Large intestine (tissue), 3 donors: Measurements from ENCODE around the gene IDH2. TPM values are rescaled to one million over a fixed set of nuclear protein-coding genes. Genes with fewer than 3 reads are reported as not detected.
"Not testable (repeated sequence)": the region's sequence is repeated elsewhere in the genome, so short reads cannot be mapped to it uniquely, and the experiment has no call there.

Experiments used
- DNase-seq, 2 donors: peaks; one replicate each; pipeline versions ENCODE4 v3.0.0 to v3.0.0-alpha.2; 2013
- H3K27ac ChIP-seq: one replicate; pipeline ENCODE4 v1.5.1; 2013; ENCODE audit warnings: low read length
- H3K27me3 ChIP-seq: 2 replicates; pipeline ENCODE4 v1.6.1; 2013; ENCODE audit warnings: low read length; ENCODE audit not compliant: control insufficient read depth, insufficient read depth
- H3K36me3 ChIP-seq: 2 replicates; pipeline ENCODE4 v1.6.1; 2013; ENCODE audit warnings: low read length; ENCODE audit not compliant: control insufficient read depth, insufficient read depth
- H3K4me1 ChIP-seq: one replicate; pipeline ENCODE4 v1.6.1; 2013; ENCODE audit warnings: low read length; ENCODE audit not compliant: control insufficient read depth, insufficient read depth
- H3K4me3 ChIP-seq: one replicate; pipeline ENCODE4 v1.5.1; 2013; ENCODE audit warnings: low read length
- H3K9me3 ChIP-seq: one replicate; pipeline ENCODE4 v1.6.1; 2013; ENCODE audit warnings: mild to moderate bottlenecking, low read depth, low read length, moderate library complexity; ENCODE audit not compliant: control insufficient read depth
- WGBS: methylation state at CpG from one replicate; pipeline ENCODE4 v1.1.5; 2013; ENCODE audit warnings: low lambda C conversion rate; ENCODE audit not compliant: insufficient coverage; 5-methylcytosine and 5-hydroxymethylcytosine counted together
- polyA plus RNA-seq: library from polyadenylated mRNA; unstranded; fragments of 120-200 nt; gene quantifications from one replicate; pipeline ENCODE4 v1.2.1, GENCODE V29; 2013

Gene IDH2
- polyA plus RNA-seq, 1 donor = 85.2 TPM

DNA sequence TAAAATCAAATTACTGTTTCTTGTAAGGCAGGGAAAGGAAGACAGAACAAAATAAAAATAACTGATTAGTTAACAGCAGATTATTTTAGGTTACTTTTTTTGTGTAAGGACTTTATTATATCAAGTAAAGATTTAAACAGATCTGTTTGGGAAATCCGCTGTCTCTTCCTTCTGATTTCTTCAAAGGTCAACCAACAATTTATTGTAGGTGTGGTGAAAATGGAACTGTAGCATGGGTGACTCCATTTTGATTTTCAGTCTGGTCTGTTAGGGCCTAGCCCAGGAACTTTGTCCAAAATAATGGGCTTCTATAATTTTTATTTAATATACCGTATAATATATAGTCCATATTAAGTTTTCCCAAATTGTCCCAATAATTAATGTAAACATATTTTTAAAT lies 13.5 kb upstream of the IDH2 start:
- Histone ChIP-seq H3K36me3 (no peaks in the 10 kb centered on the region), H3K4me3 (no peak overlapping the region), H3K27me3 (no peaks in the 10 kb centered on the region), H3K4me1 (no peaks in the 10 kb centered on the region), H3K27ac (no peak overlapping the region), H3K9me3 (peaks cover 11% of the 10 kb centered on the region)
- DNase-seq = no peak
- WGBS = 100% methylated on average over 2 of the region's 2 CpGs

DNA sequence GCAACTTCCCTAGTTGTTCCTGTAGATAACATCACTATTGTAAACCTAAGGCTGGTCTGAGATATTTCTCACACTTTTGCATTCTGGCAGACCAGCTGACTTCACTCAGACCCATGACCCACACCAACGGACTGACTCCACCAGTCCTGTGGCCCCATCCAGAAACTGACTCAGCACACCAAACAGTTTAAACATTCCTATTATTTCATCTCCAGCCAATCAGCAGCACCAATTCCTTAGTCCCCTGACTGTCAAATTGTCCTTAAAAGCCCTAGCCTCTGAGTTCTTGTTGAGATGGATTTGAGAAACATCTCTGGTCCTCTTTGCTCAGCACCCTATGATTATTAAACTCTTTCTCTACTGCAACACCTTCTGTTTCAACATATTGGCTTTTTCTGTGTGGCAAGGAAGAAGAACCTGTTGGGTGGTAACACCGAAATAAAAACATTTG lies 12.2 kb upstream of the IDH2 start:
- Histone ChIP-seq H3K27ac (no peak overlapping the region), H3K27me3 (no peaks in the 10 kb centered on the region), H3K4me1 (no peaks in the 10 kb centered on the region), H3K36me3 (no peaks in the 10 kb centered on the region), H3K9me3 (peaks cover 11% of the 10 kb centered on the region), H3K4me3 (no peak overlapping the region)
- WGBS = 40% methylated on average over 1 of the region's 2 CpGs
- DNase-seq = no peak

DNA sequence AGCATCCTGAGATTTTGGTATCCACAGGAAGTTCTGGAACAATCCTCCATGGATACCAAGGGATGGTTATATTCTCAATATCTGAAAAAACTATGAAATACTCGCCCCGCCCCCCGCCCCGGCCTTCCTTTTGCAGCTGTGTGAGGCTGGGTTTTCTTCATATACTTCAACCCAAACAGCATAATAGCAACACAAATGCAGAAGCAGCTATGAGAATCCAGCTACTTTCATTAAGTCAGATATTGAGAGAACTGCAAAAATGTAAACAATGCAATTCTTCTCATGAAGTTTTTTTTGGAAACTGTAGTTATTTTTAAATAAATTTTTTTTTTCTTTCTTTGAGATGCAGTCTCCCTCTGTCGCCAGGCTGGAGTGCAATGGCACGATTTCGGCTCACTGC lies 10.9 kb upstream of the IDH2 start:
- H3K27ac ChIP-seq = no peak overlapping the region
- H3K4me1 ChIP-seq = no peaks in the 10 kb centered on the region
- H3K4me3 ChIP-seq = no peak overlapping the region
- H3K36me3 ChIP-seq = no peaks in the 10 kb centered on the region
- no peak for DNase-seq
- H3K9me3 ChIP-seq = peaks cover 11% of the 10 kb centered on the region
- H3K27me3 ChIP-seq = no peaks in the 10 kb centered on the region
- WGBS = 86% methylated on average over 3 of the region's 7 CpGs

DNA sequence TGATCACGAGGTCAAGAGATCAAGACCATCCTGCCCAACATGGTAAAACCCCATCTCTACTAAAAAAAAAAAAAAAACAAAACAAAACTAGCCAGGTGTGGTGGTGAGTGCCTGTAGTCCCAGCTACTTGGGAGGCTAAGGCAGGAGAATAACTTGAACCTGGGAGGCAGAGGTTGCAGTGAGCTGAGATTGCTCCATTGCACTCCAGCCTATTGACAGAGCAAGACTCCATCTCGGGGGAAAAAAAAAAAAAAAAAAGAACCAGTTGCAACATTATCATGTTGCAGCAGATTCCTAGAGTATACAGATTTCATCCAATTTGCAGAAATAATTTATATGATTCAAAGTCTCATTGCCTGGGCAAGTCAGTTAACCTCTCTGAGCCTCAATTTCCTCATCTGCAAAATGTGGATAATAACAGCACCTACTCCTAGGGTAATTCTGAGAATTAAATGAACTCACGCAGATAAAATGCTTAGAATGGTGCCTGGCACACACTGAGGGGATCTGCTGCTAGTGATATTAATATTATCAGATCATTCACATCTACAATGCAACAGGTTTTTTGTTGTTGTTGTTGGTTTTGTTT lies 7.0 kb upstream of the IDH2 start:
- not testable (repeated sequence) for H3K4me1 ChIP-seq, H3K9me3 ChIP-seq, DNase-seq, H3K27ac ChIP-seq, H3K36me3 ChIP-seq, H3K4me3 ChIP-seq, H3K27me3 ChIP-seq
- WGBS = no CpG with 5 or more reads among the region's 3 CpGs

DNA sequence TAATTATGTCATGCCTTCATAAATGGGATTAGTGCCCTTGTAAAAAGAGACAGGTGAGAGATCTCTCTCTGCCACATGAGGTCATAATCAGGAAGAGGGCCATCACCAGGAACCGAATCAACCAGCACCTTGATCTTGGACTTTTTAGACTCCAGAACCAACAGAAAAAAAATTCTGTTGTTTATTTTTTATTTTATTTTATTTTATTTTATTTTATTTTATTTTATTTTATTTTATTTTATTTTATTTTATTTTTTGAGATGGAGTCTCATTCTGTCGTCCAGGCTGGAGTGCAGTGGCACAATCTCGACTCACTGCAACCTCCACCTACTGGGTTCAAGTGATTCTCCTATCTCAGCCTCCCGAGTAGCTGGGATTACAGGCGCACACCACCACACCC lies 5.8 kb upstream of the IDH2 start:
- not testable (repeated sequence) for H3K36me3 ChIP-seq, H3K9me3 ChIP-seq, DNase-seq, H3K27me3 ChIP-seq, H3K27ac ChIP-seq, H3K4me3 ChIP-seq, H3K4me1 ChIP-seq
- no CpG with 5 or more reads among the region's 5 CpGs for WGBS

DNA sequence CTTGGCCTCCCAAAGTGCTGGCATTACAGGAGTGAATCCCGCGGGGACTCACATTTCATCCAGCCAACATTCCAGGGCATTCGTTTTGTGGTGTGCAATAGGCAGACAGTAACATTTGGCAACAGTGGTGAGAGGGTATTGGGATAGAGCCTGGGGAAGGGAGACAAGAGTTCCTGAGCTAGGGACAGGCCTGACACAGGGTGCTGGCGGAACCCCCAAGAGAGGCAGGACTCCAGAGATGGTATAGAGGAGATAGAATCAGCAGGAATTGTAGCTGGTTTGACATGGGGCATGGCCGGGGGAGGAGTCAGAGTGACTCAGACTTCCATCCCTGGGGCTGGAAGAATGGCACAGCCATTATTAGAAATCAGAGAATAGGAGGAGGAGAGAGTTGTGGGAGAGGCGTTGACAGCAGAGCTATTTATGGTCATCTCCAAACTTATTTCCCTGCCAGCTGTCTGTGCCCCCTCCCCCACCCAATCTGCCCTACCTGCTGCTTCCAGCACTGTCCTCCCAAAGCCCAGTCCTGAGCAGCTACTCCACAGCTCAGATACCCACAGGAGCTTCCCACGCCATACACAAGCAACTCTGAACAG lies 4.4 kb upstream of the IDH2 start:
- DNase-seq = no peak
- Histone ChIP-seq H3K9me3 (no peaks in the 10 kb centered on the region), H3K4me3 (no peak overlapping the region), H3K4me1 (peaks cover 9% of the 10 kb centered on the region), H3K36me3 (no peaks in the 10 kb centered on the region), H3K27ac (no peak overlapping the region), H3K27me3 (no peaks in the 10 kb centered on the region)
- no CpG with 5 or more reads among the region's 7 CpGs for WGBS

DNA sequence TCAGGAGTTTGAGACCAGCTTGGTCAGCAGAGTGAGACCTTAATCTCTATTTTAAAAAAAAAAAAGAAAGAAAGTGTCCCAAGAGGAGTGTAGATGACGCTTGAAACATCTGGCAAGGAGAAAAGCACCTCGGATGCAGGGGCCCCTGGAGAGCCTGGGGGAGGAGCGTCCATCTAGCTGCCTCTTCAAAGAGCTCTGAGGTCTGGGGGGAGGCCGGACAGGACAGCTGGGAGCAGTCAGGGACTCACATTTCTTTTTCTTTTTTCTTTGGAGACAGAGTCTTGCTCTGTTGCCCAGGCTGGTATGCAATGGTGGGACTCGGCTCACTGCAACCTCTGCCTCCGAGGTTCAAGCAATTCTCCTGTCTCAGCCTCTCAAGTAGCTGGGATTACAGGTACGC lies 3.3 kb upstream of the IDH2 start:
- H3K9me3 ChIP-seq = no peaks in the 10 kb centered on the region
- H3K27ac ChIP-seq = no peak overlapping the region
- DNase-seq = no peak
- WGBS = 75% methylated on average over 2 of the region's 7 CpGs
- peaks cover 18% of the 10 kb centered on the region for H3K4me1 ChIP-seq
- no peaks in the 10 kb centered on the region for H3K27me3 ChIP-seq
- H3K36me3 ChIP-seq = no peaks in the 10 kb centered on the region
- no peak overlapping the region for H3K4me3 ChIP-seq

DNA sequence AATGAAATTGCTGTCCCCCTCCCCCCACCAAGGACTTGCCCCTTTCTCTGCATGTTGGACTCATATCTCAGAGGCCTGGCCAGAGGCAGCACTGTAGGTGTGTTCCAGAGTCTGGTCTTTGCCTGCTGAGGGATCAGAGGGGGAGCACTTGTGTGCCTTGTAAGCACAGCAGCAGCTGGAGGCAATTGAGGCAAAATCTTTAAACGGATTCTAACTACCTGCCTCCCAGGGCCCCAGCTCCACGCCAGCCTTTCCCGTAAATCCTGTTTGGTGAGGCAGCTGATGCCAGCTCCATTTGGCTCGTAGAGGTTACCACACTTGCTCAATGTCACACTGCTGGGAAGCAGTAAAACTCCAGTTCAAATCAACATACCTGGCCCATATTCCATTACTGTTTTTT lies 2.3 kb upstream of the IDH2 start:
- DNase-seq = no peak
- H3K27ac ChIP-seq = no peak overlapping the region
- H3K4me3 ChIP-seq = no peak overlapping the region
- no CpG with 5 or more reads among the region's 4 CpGs for WGBS
- H3K36me3 ChIP-seq = no peaks in the 10 kb centered on the region
- H3K4me1 ChIP-seq = peaks cover 24% of the 10 kb centered on the region
- H3K27me3 ChIP-seq = no peaks in the 10 kb centered on the region
- H3K9me3 ChIP-seq = no peaks in the 10 kb centered on the region

DNA sequence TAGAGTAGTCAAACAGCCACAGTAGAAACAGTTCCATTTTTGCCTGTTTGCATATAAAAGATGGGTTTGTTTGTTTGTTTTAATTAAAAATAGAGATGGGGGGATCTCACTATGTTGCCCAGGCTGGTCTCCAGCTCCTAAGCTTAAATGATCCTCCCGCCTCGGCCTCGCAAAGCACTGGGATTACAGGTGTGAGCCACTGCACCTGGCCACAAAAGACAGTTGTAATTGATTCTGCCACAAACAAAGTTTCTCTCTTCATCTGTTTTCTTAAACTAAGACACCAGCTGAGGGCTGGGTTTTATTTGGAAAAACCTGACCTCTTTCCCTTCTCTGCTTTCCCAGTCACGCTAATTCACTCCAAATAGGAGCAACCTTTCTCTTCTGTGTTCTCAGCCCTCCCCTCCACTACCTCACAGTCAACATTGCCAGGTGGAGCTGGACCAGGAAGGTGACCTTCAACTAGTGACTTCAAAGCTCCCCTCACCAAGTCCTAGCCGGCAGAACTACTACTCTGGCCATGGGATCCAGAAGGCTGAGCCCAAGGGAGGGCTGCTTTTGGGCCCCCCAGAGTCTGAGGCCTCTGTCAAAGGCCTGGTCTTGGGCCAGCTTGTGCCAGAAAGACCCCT lies 1.5 kb upstream of the IDH2 start:
- peak in 1 of 2 donors; percentile 37 for DNase-seq
- H3K27ac ChIP-seq = no peak overlapping the region
- no peaks in the 10 kb centered on the region for H3K27me3 ChIP-seq
- H3K4me1 ChIP-seq = peaks cover 28% of the 10 kb centered on the region
- H3K36me3 ChIP-seq = no peaks in the 10 kb centered on the region
- no peak overlapping the region for H3K4me3 ChIP-seq
- no peaks in the 10 kb centered on the region for H3K9me3 ChIP-seq
- WGBS = 100% methylated on average over 1 of the region's 5 CpGs

DNA sequence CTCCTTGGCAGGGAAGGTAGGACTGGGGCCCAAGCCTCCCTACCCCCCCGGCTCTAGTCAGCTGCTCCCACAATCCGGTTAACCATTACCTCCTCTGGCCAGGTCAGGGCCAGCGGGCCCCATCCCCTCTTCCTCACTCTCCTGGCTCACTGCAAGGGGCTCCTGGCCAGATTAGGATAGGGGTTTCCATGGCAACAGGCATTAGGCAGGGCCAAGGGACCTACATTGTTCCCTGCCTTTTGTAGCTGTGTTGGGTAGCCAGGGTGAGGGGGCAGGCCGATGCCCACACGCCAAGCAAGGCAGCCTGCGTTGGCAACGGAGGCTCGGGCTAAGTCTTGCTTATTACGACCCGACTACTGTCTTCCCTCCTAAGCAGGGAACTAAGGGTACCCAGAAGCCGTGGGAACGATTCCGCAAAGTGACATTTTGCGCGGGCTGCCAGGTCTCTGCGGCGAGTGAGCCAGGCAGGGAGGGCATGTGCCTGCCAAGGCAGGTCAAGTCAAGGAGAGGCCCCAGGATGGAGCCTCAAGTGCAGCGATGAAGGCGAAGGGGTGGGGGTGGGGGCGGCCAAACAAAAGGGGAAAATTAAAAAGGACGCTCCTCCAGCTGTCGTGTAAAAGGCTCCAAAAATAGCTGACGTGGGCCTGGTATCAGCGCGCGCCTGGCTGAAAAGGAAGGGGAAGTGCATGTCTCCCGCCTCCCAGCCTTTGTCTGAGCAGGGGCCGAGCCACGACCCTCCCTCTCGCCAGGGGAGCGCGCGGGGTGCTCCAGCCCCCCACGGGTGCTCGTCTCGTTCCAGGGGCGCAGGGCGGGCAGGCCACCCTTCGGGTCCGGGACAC lies 919 bp downstream of the IDH2 start:
- Histone ChIP-seq H3K4me1 (peaks cover 37% of the 10 kb centered on the region), H3K4me3 (peak overlapping the region; percentile 84), H3K36me3 (peaks cover 4% of the 10 kb centered on the region), H3K9me3 (no peaks in the 10 kb centered on the region), H3K27me3 (no peaks in the 10 kb centered on the region), H3K27ac (peak overlapping the region; percentile 85)
- peak; percentile 37 to 60 for DNase-seq
- no CpG with 5 or more reads among the region's 40 CpGs for WGBS
